ENCODE data around the gene RPS6KA5. TPM values are rescaled to one million over a fixed set of nuclear protein-coding genes. Genes with fewer than 3 reads are reported as not detected.
"Not testable (repeated sequence)": the region's sequence is repeated elsewhere in the genome, so short reads cannot be mapped to it uniquely, and the experiment has no call there.

Gene RPS6KA5
- 10 to 100 TPM; 42.1 to 44.8 TPM for total RNA-seq

- ChIA-PET POLR2A (interaction anchor here (3.2 kb wide), 1 partner anchor 54 kb away, joined by 30 read pairs; the partner anchor contains the start of gene DGLUCY), CTCF (interaction anchor here (0.9 to 3.7 kb wide), 9 partner anchors 13 to 78 kb away, joined by 3 to 14 read pairs (median 4); no protein-coding TSS in a partner anchor)
- peak within 1 kb of the TSS; percentile 87 for H3K27ac Mint-ChIP-seq
- peak within 1 kb of the TSS; percentile 89 for H3K4me3 Mint-ChIP-seq
- DNase-seq: peak; percentile 100
- H3K9me3 Mint-ChIP-seq: peaks cover 8% of the 10 kb centered on the region
- H3K4me1 Mint-ChIP-seq: peaks cover 62% of the 10 kb centered on the region
- no peaks in the 10 kb centered on the region for H3K27me3 Mint-ChIP-seq
- H3K36me3 Mint-ChIP-seq (ENCODE audit: low read depth): peaks cover 51% of the 10 kb centered on the region
Measured at GRCh38 chr14:91060351-91061055, at the start of gene RPS6KA5. Gene RPS6KA5 (minus strand): TSS chr14:91060641. CDS start chr14:91060434, 207 bp downstream.

- Mint-ChIP-seq H3K4me3 (no peak overlapping the region), H3K27ac (peak overlapping the region; percentile 91), H3K4me1 (peaks cover 57% of the 10 kb centered on the region), H3K9me3 (no peaks in the 10 kb centered on the region), H3K27me3 (no peaks in the 10 kb centered on the region), H3K36me3 (ENCODE audit: low read depth) (peaks cover 20% of the 10 kb centered on the region)
- POLR2A ChIA-PET: no interaction called here
- DNase-seq: peak; percentile 52
- CTCF ChIA-PET: no interaction called here
Measured at GRCh38 chr14:91108941-91109611, 48.6 kb upstream of the RPS6KA5 start.

GRCh38 chr14:91103116-91103515 is 42.7 kb upstream of the RPS6KA5 start:
- Mint-ChIP-seq H3K27ac (no peak overlapping the region), H3K36me3 (ENCODE audit: low read depth) (peaks cover 8% of the 10 kb centered on the region), H3K9me3 (no peaks in the 10 kb centered on the region), H3K4me1 (peaks cover 20% of the 10 kb centered on the region), H3K4me3 (no peak overlapping the region), H3K27me3 (no peaks in the 10 kb centered on the region)
- no peak for DNase-seq
- ChIA-PET POLR2A (no interaction called here), CTCF (no interaction called here)

GRCh38 chr14:91100102-91100501 is 39.7 kb upstream of the RPS6KA5 start:
- ChIA-PET POLR2A (no interaction called here), CTCF (interaction anchor here (0.7 to 3.8 kb wide), 3 partner anchors 16 to 197 kb away, joined by 4 to 13 read pairs (median 4); partner anchors contain the start of gene RPS6KA5)
- Mint-ChIP-seq H3K4me3 (no peak overlapping the region), H3K9me3 (no peaks in the 10 kb centered on the region), H3K27me3 (no peaks in the 10 kb centered on the region), H3K27ac (no peak overlapping the region), H3K36me3 (ENCODE audit: low read depth) (peaks cover 2% of the 10 kb centered on the region), H3K4me1 (peaks cover 10% of the 10 kb centered on the region)
- DNase-seq: no peak

GRCh38 chr14:91098591-91098990 is 38.1 kb upstream of the RPS6KA5 start:
- H3K27me3 Mint-ChIP-seq: no peaks in the 10 kb centered on the region
- ChIA-PET POLR2A (no interaction called here), CTCF (interaction anchor here (0.8 to 3.9 kb wide), 11 partner anchors 8 to 196 kb away, joined by 3 to 26 read pairs (median 5); partner anchors contain the start of genes DGLUCY and RPS6KA5)
- no peak for DNase-seq
- H3K27ac Mint-ChIP-seq: no peak overlapping the region
- H3K4me3 Mint-ChIP-seq: no peak overlapping the region
- peaks cover 9% of the 10 kb centered on the region for H3K4me1 Mint-ChIP-seq
- H3K36me3 Mint-ChIP-seq (ENCODE audit: low read depth): peaks cover 2% of the 10 kb centered on the region
- H3K9me3 Mint-ChIP-seq: no peaks in the 10 kb centered on the region

- H3K27ac Mint-ChIP-seq; H3K9me3 Mint-ChIP-seq; H3K36me3 Mint-ChIP-seq (ENCODE audit: low read depth); H3K4me3 Mint-ChIP-seq; H3K27me3 Mint-ChIP-seq; DNase-seq; H3K4me1 Mint-ChIP-seq; POLR2A ChIA-PET: not testable (repeated sequence)
- CTCF ChIA-PET: interaction anchor here (0.8 to 3.9 kb wide), 10 partner anchors 9 to 195 kb away, joined by 3 to 26 read pairs (median 4); partner anchors contain the start of gene DGLUCY
Measured at GRCh38 chr14:91097657-91098056, 37.2 kb upstream of the RPS6KA5 start.

GRCh38 chr14:91095178-91095577 is 34.7 kb upstream of the RPS6KA5 start:
- ChIA-PET CTCF (interaction anchor here (0.7 to 1.5 kb wide), 3 partner anchors 16 to 25 kb away, joined by 3 to 4 read pairs (median 3); partner anchors contain the start of gene DGLUCY), POLR2A (no interaction called here)
- Mint-ChIP-seq H3K4me1 (peaks cover 9% of the 10 kb centered on the region), H3K36me3 (ENCODE audit: low read depth) (peaks cover 2% of the 10 kb centered on the region), H3K27me3 (no peaks in the 10 kb centered on the region), H3K27ac (no peak overlapping the region), H3K4me3 (no peak overlapping the region), H3K9me3 (no peaks in the 10 kb centered on the region)
- DNase-seq: no peak

- no peaks in the 10 kb centered on the region for H3K27me3 Mint-ChIP-seq
- POLR2A ChIA-PET: no interaction called here
- H3K4me3 Mint-ChIP-seq: no peak overlapping the region
- H3K4me1 Mint-ChIP-seq: peaks cover 10% of the 10 kb centered on the region
- no peaks in the 10 kb centered on the region for H3K36me3 Mint-ChIP-seq (ENCODE audit: low read depth)
- H3K9me3 Mint-ChIP-seq: no peaks in the 10 kb centered on the region
- no peak for DNase-seq
- CTCF ChIA-PET: interaction anchor here (0.7 to 1.1 kb wide), 2 partner anchors 19 to 25 kb away, joined by 3 to 4 read pairs; partner anchors contain the start of gene DGLUCY
- H3K27ac Mint-ChIP-seq: no peak overlapping the region
Measured at GRCh38 chr14:91094772-91095171, 34.3 kb upstream of the RPS6KA5 start.

- H3K27ac Mint-ChIP-seq; H3K9me3 Mint-ChIP-seq; H3K4me3 Mint-ChIP-seq; POLR2A ChIA-PET; CTCF ChIA-PET; H3K27me3 Mint-ChIP-seq; DNase-seq; H3K36me3 Mint-ChIP-seq (ENCODE audit: low read depth): not testable (repeated sequence)
- H3K4me1 Mint-ChIP-seq: peaks cover 10% of the 10 kb centered on the region
Measured at GRCh38 chr14:91093743-91094472, 33.5 kb upstream of the RPS6KA5 start.

GRCh38 chr14:91092073-91092472 is 31.6 kb upstream of the RPS6KA5 start:
- Mint-ChIP-seq H3K36me3 (ENCODE audit: low read depth) (peaks cover 2% of the 10 kb centered on the region), H3K4me3 (no peak overlapping the region), H3K27me3 (no peaks in the 10 kb centered on the region), H3K9me3 (no peaks in the 10 kb centered on the region), H3K27ac (no peak overlapping the region), H3K4me1 (peaks cover 21% of the 10 kb centered on the region)
- CTCF ChIA-PET: no interaction called here
- DNase-seq: no peak
- POLR2A ChIA-PET: no interaction called here

- ChIA-PET POLR2A (no interaction called here), CTCF (interaction anchor here (0.9 to 1.0 kb wide), 2 partner anchors 14 to 21 kb away, joined by 3 to 6 read pairs; no protein-coding TSS in a partner anchor)
Measured at GRCh38 chr14:91090743-91091142, 30.3 kb upstream of the RPS6KA5 start.

GRCh38 chr14:91089958-91090535 is 29.6 kb upstream of the RPS6KA5 start:
- CTCF ChIA-PET: interaction anchor here (0.9 to 1.7 kb wide), 4 partner anchors 12 to 22 kb away, joined by 3 to 6 read pairs (median 4); no protein-coding TSS in a partner anchor
- no peaks in the 10 kb centered on the region for H3K9me3 Mint-ChIP-seq
- no peak overlapping the region for H3K4me3 Mint-ChIP-seq
- H3K36me3 Mint-ChIP-seq (ENCODE audit: low read depth): peaks cover 2% of the 10 kb centered on the region
- no peak overlapping the region for H3K27ac Mint-ChIP-seq
- no peak for DNase-seq
- H3K4me1 Mint-ChIP-seq: peaks cover 25% of the 10 kb centered on the region
- H3K27me3 Mint-ChIP-seq: no peaks in the 10 kb centered on the region
- POLR2A ChIA-PET: no interaction called here

More at GRCh38 chr14:91090743-91091142, 30.3 kb upstream of the RPS6KA5 start:
- no peaks in the 10 kb centered on the region for H3K9me3 Mint-ChIP-seq
- H3K36me3 Mint-ChIP-seq (ENCODE audit: low read depth): peaks cover 2% of the 10 kb centered on the region
- H3K4me1 Mint-ChIP-seq: peaks cover 25% of the 10 kb centered on the region
- H3K27ac Mint-ChIP-seq: no peak overlapping the region
- DNase-seq: no peak
- H3K4me3 Mint-ChIP-seq: no peak overlapping the region
- no peaks in the 10 kb centered on the region for H3K27me3 Mint-ChIP-seq
